PC-9 (cell line): ENCODE data around the gene ELMO1.

ENCODE experiments used
- CTCF ChIP-seq: fragments of 200-600 bp; sonication (generic); conservative IDR thresholded peaks from 2 replicates; pipeline ENCODE4 v1.6.1; 2017; ENCODE audit warnings: mixed run types, antibody characterized with exemption, mild to moderate bottlenecking, moderate library complexity
- EZH2 ChIP-seq: fragments of 200-600 bp; sonication (generic); IDR thresholded peaks from 2 replicates; pipeline ENCODE4 v1.8.0; 2017; ENCODE audit warnings: antibody characterized with exemption, low read depth

DNA sequence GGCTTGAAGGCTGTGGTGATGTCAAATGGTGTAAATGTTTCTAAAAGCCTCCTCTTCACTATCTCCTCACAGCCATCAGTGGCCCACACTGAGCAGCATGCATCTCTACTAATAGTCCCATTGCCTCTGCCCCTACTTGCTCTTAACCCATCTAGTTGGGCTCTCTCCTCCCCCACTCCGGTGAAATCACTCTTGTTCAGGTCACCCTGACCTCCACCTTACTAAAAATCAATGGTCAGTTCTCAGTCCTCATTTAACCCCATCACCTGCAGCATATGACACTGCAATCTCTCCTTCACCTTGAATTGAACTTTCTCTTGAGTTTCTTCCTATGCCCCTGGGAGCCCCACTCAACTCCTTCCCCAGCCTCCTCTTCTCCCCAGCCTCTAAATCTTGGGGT lies 369.2 kb downstream of the ELMO1 start:
- TF ChIP-seq CTCF (no peak), EZH2 (no peak)
